A549 (cell line): Measurements from ENCODE around the gene HMGA1. TPM values are rescaled to one million over a fixed set of nuclear protein-coding genes. Genes with fewer than 3 reads are reported as not detected.

ENCODE experiments used
- ATAC-seq, 2 experiments: fragments of 200-7000 bp in 1 of 2; fragments of >200 bp in 1 of 2; cut with Nextera tagmentation in 1 of 2; cut with Tn5 transposase in 1 of 2; 3 replicates each; pipeline versions ENCODE4 v1.8.0 to v1.9.1; 2018 to 2020; ENCODE audit warnings: mild to moderate bottlenecking in 1 of 2, moderate library complexity in 1 of 2
- CTCF ChIA-PET: fragments of 300-600 bp; sonication (Branson Sonifier 250); formaldehyde crosslinking; extraction: SDS; loops from one replicate; lab custom pipeline; 2021; ENCODE audit warnings: antibody characterized with exemption, inconsistent platforms; lab: Yijun Ruan, JAX
- POLR2A ChIA-PET: fragments of 350-600 bp; formaldehyde crosslinking; extraction: SDS; loops from one replicate; lab custom pipeline; 2021; ENCODE audit warnings: antibody characterized with exemption, inconsistent platforms; lab: Yijun Ruan, JAX
- DNase-seq, 2 experiments: peaks; one replicate each; pipeline versions ENCODE4 v3.0.0 to v3.0.0-alpha.2; 2011 to 2016; ENCODE audit warnings: low read depth in 1 of 2, low spot score in 1 of 2
- FAIRE-seq: peaks from 2 replicates; lab custom pipeline; 2011; peaks lifted over from hg19 to GRCh38; lab: Jason Lieb, UNC
- H3K27ac ChIP-seq, 2 experiments: fragments of >200 bp; sonication (Bioruptor Twin); formaldehyde crosslinking; 3 replicates each; pipeline ENCODE4 v1.5.1; 2016 to 2017
- H3K4me1 ChIP-seq: fragments of >200 bp; sonication (Bioruptor Twin); formaldehyde crosslinking; 3 replicates; pipeline ENCODE4 v1.6.1; 2016
- H3K4me2 ChIP-seq: fragments of >200 bp; sonication (Bioruptor Twin); formaldehyde crosslinking; 3 replicates; pipeline ENCODE4 v1.6.1; 2016
- H3K4me3 ChIP-seq: fragments of >200 bp; sonication (Bioruptor Twin); formaldehyde crosslinking; 3 replicates; pipeline ENCODE4 v1.5.1; 2016
- H3K9me3 ChIP-seq: fragments of >200 bp; sonication (Bioruptor Twin); formaldehyde crosslinking; 3 replicates; pipeline ENCODE4 v1.6.1; 2016
- CBX2 ChIP-seq: fragments of 200-600 bp; sonication (generic); IDR thresholded peaks from 2 replicates; pipeline ENCODE4 v1.6.1; 2016; ENCODE audit warnings: low read depth, mild to moderate bottlenecking, borderline replicate concordance
- CEBPB ChIP-seq, 2 experiments: fragments of >200 bp in 1 of 2; sonication (Bioruptor Twin) in 1 of 2; formaldehyde crosslinking in 1 of 2; IDR thresholded peaks; 2 replicates each; pipeline ENCODE4 v1.6.1; 2012 to 2016
- CHD2 ChIP-seq: fragments of 150-350 bp; IDR thresholded peaks from 2 replicates; pipeline ENCODE4 v1.6.1; 2014; ENCODE audit warnings: low read length; ENCODE audit not compliant: partially characterized antibody
- CHD4 ChIP-seq: fragments of 200-600 bp; sonication (generic); IDR thresholded peaks from 2 replicates; pipeline ENCODE4 v1.6.1; 2016; ENCODE audit warnings: antibody characterized with exemption, mild to moderate bottlenecking, borderline replicate concordance
- CTCF ChIP-seq: fragments of >200 bp; sonication (Bioruptor Twin); formaldehyde crosslinking; IDR thresholded peaks from 3 replicates; pipeline ENCODE4 v1.5.1; 2016
- EP300 ChIP-seq, 2 experiments: fragments of >200 bp; sonication (Bioruptor Twin); formaldehyde crosslinking; IDR thresholded peaks; 2 replicates in 1 of 2; 3 replicates in 1 of 2; pipeline ENCODE4 v1.6.1; 2016 to 2017
- ESRRA ChIP-seq: fragments of 150-350 bp; IDR thresholded peaks from 2 replicates; pipeline ENCODE4 v1.6.1; 2014; ENCODE audit warnings: mild to moderate bottlenecking, low read length, borderline replicate concordance
- FOSL2 ChIP-seq, 2 experiments: fragments of 450-650 bp in 1 of 2; fragments of >200 bp in 1 of 2; sonication (Bioruptor Twin) in 1 of 2; formaldehyde crosslinking; IDR thresholded peaks; 2 replicates each; pipeline versions ENCODE4 v1.5.0 to v1.6.1; 2016 to 2020; ENCODE audit warnings: mild to moderate bottlenecking in 1 of 2, moderate library complexity in 1 of 2
- GATA3 ChIP-seq: IDR thresholded peaks from 2 replicates; pipeline ENCODE4 v1.6.1; 2012; ENCODE audit warnings: borderline replicate concordance
- HOXB13 ChIP-seq: fragments of 250-450 bp; sonication (Bioruptor Pico); IDR thresholded peaks from 2 replicates; pipeline ENCODE4 v1.5.0; 2020; ENCODE audit warnings: low read depth, mild to moderate bottlenecking, moderate library complexity
- KDM1A ChIP-seq: fragments of 200-600 bp; sonication (generic); IDR thresholded peaks from 2 replicates; pipeline ENCODE4 v1.6.1; 2016; ENCODE audit warnings: low read depth, mild to moderate bottlenecking
- MAFK ChIP-seq: fragments of 450-650 bp; IDR thresholded peaks from 2 replicates; pipeline ENCODE4 v1.6.1; 2014; ENCODE audit not compliant: partially characterized antibody
- NPAS2 ChIP-seq: fragments of 250-450 bp; sonication (Bioruptor Pico); IDR thresholded peaks from 2 replicates; pipeline ENCODE4 v1.8.0; 2022; ENCODE audit warnings: mild to moderate bottlenecking, moderate library complexity, borderline replicate concordance
- RARB ChIP-seq: fragments of 250-450 bp; sonication (Bioruptor Pico); IDR thresholded peaks from 2 replicates; pipeline ENCODE4 v1.8.0; 2021; ENCODE audit warnings: mild to moderate bottlenecking, moderate library complexity
- REST ChIP-seq: fragments of 200-600 bp; sonication (generic); IDR thresholded peaks from 2 replicates; pipeline ENCODE4 v1.6.1; 2016; ENCODE audit warnings: antibody characterized with exemption, mild to moderate bottlenecking, moderate library complexity
- SREBF2 ChIP-seq: fragments of 450-650 bp; IDR thresholded peaks from 2 replicates; pipeline ENCODE4 v1.6.1; 2014; ENCODE audit warnings: mild to moderate bottlenecking, moderate library complexity
- ZC3H11A ChIP-seq: fragments of 450-650 bp; IDR thresholded peaks from 2 replicates; pipeline ENCODE4 v1.6.1; 2014; ENCODE audit warnings: antibody characterized with exemption, mild to moderate bottlenecking
- ZFP36 ChIP-seq: fragments of 450-650 bp; IDR thresholded peaks from 2 replicates; pipeline ENCODE4 v1.6.1; 2014; ENCODE audit warnings: borderline replicate concordance; ENCODE audit not compliant: partially characterized antibody
- ZNF302 ChIP-seq: fragments of 250-450 bp; sonication (Bioruptor Pico); IDR thresholded peaks from 2 replicates; pipeline ENCODE4 v1.9.0; 2021; ENCODE audit warnings: inconsistent platforms, mild to moderate bottlenecking, moderate library complexity
- ZSCAN20 ChIP-seq: fragments of 250-450 bp; sonication (Bioruptor Pico); IDR thresholded peaks from 2 replicates; pipeline ENCODE4 v1.8.0; 2022; ENCODE audit warnings: mild to moderate bottlenecking, moderate library complexity
- WGBS: methylation state at CpG from one replicate; pipeline ENCODE4 v1.1.6; 2017; ENCODE audit errors: missing lambda C conversion rate; 5-methylcytosine and 5-hydroxymethylcytosine counted together
- polyA plus RNA-seq, 4 experiments: library from polyadenylated mRNA; depleted of rRNA in 3 of 4; stranded (reverse); fragments of >200 nt; fragmentation: RNase III in 1 of 4; extraction: RNeasy Plus Mini Kit Qiagen cat#74134 plus additional on column Dnase treatment in 1 of 4; gene quantifications; 2 replicates in 3 of 4; 3 replicates in 1 of 4; pipeline ENCODE4 v1.2.3, GENCODE V29; 2011 to 2017

Gene HMGA1
- polyA plus RNA-seq, 2 of the 4 experiments (the other 2 are of a cell fraction), result 127 to 249 TPM

DNA sequence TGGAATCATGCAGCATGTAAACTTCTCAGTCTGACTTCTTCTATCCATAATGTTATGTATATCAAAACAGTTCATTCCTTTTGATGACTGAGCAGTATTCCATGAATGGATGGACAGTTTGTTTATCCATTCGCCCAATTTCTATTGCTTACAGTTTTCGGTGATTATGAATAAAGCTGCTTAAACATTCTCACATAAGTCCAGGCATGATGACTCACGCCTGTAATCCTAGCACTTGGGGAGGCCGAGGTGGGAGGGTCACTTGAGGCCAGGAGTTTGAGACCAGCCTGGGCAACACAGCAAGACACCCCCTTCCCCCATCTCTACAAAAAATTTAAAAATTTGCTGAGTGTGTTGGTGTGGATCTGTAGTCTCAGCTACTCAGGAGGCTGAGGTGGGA is 22.9 kb upstream of the HMGA1 start:
- no peak for ATAC-seq
- 58% methylated on average over 4 of the region's 4 CpGs for WGBS
- H3K4me3 ChIP-seq, result no peak overlapping the region
- no peak overlapping the region for H3K27ac ChIP-seq
- ChIA-PET POLR2A (no interaction called here), CTCF (interaction anchor here (1.1 to 2.0 kb wide), 2 partner anchors 13 to 18 kb away, joined by 5 read pairs; no protein-coding TSS in a partner anchor)
- H3K4me1 ChIP-seq, result no peaks in the 10 kb centered on the region
- H3K9me3 ChIP-seq, result no peaks in the 10 kb centered on the region
- TF ChIP-seq NPAS2, result no peak
- TF ChIP-seq MAFK, result peak; percentile 55
- DNase-seq, result no peak
- H3K4me2 ChIP-seq, result no peak overlapping the region
- FAIRE-seq, result no peak

GRCh38 chr6:34218691-34219090 is 18.0 kb upstream of the HMGA1 start:
- H3K4me3 ChIP-seq, result no peak overlapping the region
- peaks cover 6% of the 10 kb centered on the region for H3K4me1 ChIP-seq
- H3K4me2 ChIP-seq, result no peak overlapping the region
- CTCF ChIA-PET, result interaction anchor here (1.1 kb wide), 1 partner anchor 23 kb away, joined by 5 read pairs; no protein-coding TSS in a partner anchor
- no peak for ATAC-seq
- TF ChIP-seq CEBPB (IDR thresholded peaks at IDR 0.05), result no peak
- no peak for TF ChIP-seq CTCF
- no peak for TF ChIP-seq CHD4
- TF ChIP-seq REST, result no peak
- no peak for TF ChIP-seq EP300 (IDR thresholded peaks at IDR 0.05)
- TF ChIP-seq HOXB13 (CRISPR knock-in tag), result no peak
- no peak for TF ChIP-seq ESRRA
- TF ChIP-seq CHD2, result no peak
- TF ChIP-seq ZFP36, result no peak
- TF ChIP-seq KDM1A, result no peak
- no peak for TF ChIP-seq ZNF302
- TF ChIP-seq FOSL2 (IDR thresholded peaks at IDR 0.05), result no peak
- no peak for TF ChIP-seq FOSL2 (CRISPR knock-in tag; IDR thresholded peaks at IDR 0.05)
- no peak for TF ChIP-seq ZC3H11A
- no peak for TF ChIP-seq GATA3
- no peak for TF ChIP-seq ZSCAN20 (CRISPR knock-in tag)
- no peak for TF ChIP-seq SREBF2
- TF ChIP-seq CBX2, result no peak
- TF ChIP-seq RARB (CRISPR knock-in tag), result no peak
- TF ChIP-seq, all 56 proteins: peak for 0
- POLR2A ChIA-PET, result no interaction called here
- WGBS, result 59% methylated on average over 2 of the region's 2 CpGs
- no peaks in the 10 kb centered on the region for H3K9me3 ChIP-seq
- H3K27ac ChIP-seq, result no peak overlapping the region
- DNase-seq (no peak), FAIRE-seq (no peak)
